Effector memory CD4-positive, alpha-beta T cell (primary cell): ENCODE results near the gene NAT8L.

Experiments
- DNase-seq, 3 donors: peaks; one replicate each; pipeline ENCODE4 v3.0.0-alpha.2; 2020
- H3K27ac ChIP-seq: 2 replicates; pipeline ENCODE4 v1.7.0; 2013; ENCODE audit warnings: mild to moderate bottlenecking, low read length, moderate library complexity; ENCODE audit not compliant: insufficient read depth, poor library complexity, severe bottlenecking
- H3K27me3 ChIP-seq: replicated peaks from 2 replicates; pipeline ENCODE4 v1.7.0; 2013; ENCODE audit warnings: mild to moderate bottlenecking, low read length; ENCODE audit not compliant: insufficient read depth, control insufficient read depth, poor library complexity, severe bottlenecking
- H3K36me3 ChIP-seq: 2 replicates; pipeline ENCODE4 v1.7.0; 2013; ENCODE audit warnings: mild to moderate bottlenecking, low read length, moderate library complexity; ENCODE audit not compliant: control insufficient read depth, insufficient read depth
- H3K4me1 ChIP-seq: 2 replicates; pipeline ENCODE4 v1.7.0; 2013; ENCODE audit warnings: low read length, mild to moderate bottlenecking; ENCODE audit not compliant: control insufficient read depth, insufficient read depth, poor library complexity, severe bottlenecking
- H3K4me3 ChIP-seq: 2 replicates; pipeline ENCODE4 v1.7.0; 2013; ENCODE audit warnings: low read length, low read depth, mild to moderate bottlenecking; ENCODE audit not compliant: insufficient read depth, poor library complexity, severe bottlenecking
- H3K9me3 ChIP-seq: 2 replicates; pipeline ENCODE4 v1.7.0; 2013; ENCODE audit warnings: mild to moderate bottlenecking, low read length, moderate library complexity; ENCODE audit not compliant: control insufficient read depth

NAT8L gene

DNA sequence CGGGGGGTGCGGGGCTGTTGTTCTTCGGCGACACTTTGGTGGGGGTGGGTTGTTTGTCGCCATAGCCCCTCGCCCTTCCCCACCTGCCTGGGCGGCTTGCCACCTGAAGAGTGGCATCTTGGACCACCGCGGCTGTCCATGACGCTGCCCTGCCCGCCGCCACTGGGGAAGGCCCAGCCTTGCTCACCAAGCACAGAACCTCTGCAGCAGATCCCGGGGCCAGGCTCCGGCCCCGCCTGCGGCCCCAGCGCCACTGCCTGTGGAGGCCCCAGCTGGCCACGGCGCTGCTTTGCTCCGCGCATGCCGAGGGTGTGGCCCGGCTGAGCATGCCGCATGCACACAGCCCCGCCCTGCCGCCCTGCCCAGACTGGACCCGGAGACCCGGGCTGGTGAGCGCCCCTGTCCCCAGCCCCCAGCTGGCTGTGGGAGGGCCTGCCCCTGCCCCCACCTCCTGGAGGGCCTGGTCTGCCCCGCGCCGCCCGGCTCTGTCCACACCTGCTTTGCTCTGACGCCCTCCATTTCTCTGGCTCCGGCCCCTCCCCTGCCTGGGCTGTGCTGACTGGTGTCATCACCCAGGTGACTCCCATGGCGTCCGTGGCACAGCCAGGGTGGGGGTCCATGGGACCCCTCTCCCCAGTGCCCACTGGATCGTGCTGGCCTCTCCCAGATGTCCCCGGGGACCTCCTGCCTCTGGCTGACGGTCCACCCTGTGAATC is 5.3 kb downstream of the NAT8L start:
- Histone ChIP-seq H3K27me3 (peaks cover 13% of the 10 kb centered on the region), H3K9me3 (no peaks in the 10 kb centered on the region), H3K36me3 (no peaks in the 10 kb centered on the region), H3K4me3 (no peak overlapping the region), H3K4me1 (no peaks in the 10 kb centered on the region), H3K27ac (no peak overlapping the region)
- no peak for DNase-seq

DNA sequence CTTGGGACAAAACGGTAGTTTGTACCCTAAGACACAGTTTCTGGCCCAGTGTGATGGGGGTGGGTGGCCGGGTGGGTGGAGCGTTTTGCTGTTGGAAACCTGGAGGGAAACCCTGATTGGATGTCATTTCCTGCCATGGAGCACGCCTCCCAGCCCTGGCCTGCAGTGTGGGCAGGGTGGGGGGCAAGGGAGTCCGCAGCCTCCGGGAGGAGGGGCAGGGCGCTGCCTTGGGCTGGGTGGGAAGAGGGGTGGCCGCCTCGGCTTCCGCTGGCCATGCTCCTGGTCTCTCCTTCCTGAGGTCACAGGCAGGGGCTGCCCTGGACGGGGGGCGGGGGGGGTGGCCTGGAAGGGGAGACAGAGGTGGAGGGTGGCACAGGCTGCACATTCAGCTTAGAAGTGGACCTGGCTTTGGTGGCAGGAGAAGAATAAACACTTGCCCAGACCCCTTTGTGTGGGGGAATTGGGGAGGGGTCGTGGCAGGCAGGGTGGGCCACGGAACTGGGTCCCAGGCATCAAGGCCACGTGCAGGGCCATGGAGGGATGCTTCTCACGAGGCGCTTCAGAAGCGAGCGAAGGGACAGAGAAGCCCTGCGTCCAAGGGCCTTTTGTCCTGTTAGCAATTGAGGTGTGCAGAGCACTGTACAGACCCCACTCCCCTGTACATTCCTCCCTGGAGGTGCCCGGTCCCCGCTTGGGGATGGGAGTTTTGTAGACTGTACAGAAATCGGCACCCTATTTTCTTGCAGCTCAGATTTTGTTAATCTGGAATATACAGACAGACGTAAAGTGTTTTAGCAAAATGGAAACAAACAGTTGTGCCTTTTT is 6.2 kb downstream of the NAT8L start:
- H3K4me1 ChIP-seq, result no peaks in the 10 kb centered on the region
- H3K4me3 ChIP-seq, result no peak overlapping the region
- no peak overlapping the region for H3K27ac ChIP-seq
- no peaks in the 10 kb centered on the region for H3K36me3 ChIP-seq
- DNase-seq, result no peak
- peaks cover 9% of the 10 kb centered on the region for H3K27me3 ChIP-seq
- no peaks in the 10 kb centered on the region for H3K9me3 ChIP-seq

DNA sequence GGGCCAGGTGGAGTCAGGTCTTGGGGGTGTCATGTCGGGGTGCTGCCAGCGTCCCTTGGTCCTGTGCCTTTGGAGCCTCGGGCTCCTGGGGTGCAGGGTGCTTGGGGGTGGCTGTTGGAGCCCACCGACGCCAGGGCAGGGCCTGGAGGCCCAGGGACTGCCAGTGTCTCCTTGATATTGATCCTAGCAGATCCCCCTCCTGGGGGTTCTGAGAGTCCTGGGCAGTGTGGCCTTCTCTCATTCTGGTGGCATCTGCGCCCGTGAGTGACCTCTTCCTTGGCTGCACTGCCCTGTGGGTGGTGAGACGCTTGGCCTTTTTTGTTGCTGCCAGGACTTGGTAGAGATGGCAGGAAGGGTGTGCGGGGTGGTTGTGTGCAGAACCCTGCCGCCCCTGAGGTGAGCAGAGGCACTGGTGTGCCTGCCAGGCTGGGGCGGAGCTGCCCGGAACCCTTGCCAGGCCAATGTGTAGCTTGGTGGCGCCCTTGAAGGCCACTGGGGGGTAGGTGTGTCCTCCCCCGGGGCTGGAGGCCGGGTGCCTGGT is 7.0 kb downstream of the NAT8L start:
- H3K9me3 ChIP-seq, result no peaks in the 10 kb centered on the region
- H3K36me3 ChIP-seq, result no peaks in the 10 kb centered on the region
- no peak overlapping the region for H3K27ac ChIP-seq
- H3K4me1 ChIP-seq, result no peaks in the 10 kb centered on the region
- DNase-seq, result no peak
- H3K4me3 ChIP-seq, result no peak overlapping the region
- peaks cover under 1% of the 10 kb centered on the region for H3K27me3 ChIP-seq

- Histone ChIP-seq H3K36me3 (no peaks in the 10 kb centered on the region), H3K9me3 (no peaks in the 10 kb centered on the region), H3K27ac (no peak overlapping the region), H3K4me3 (no peak overlapping the region), H3K4me1 (no peaks in the 10 kb centered on the region), H3K27me3 (no peaks in the 10 kb centered on the region)
- DNase-seq, result no peak
Measured at GRCh38 chr4:2066571-2067445, 7.7 kb downstream of the NAT8L start.

- no peaks in the 10 kb centered on the region for H3K4me1 ChIP-seq
- H3K4me3 ChIP-seq, result no peak overlapping the region
Measured at GRCh38 chr4:2067446-2068197, 8.5 kb downstream of the NAT8L start.

DNA sequence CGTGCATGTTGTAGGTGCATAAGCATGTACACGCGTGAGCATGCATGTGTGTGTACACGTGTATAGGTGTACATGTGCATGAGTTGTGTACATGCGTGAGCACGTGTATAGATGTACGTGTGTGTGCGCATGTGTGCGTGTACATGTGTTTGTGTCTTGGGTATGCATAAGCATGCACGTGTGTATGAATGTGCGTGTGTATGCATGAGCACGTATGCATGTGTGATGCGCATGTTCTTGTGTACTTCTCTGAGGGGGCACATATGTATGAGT is 9.0 kb downstream of the NAT8L start:
- H3K27ac ChIP-seq, result no peak overlapping the region
- H3K4me3 ChIP-seq, result no peak overlapping the region
- H3K9me3 ChIP-seq, result no peaks in the 10 kb centered on the region
- H3K27me3 ChIP-seq, result no peaks in the 10 kb centered on the region
- DNase-seq, result no peak
- no peaks in the 10 kb centered on the region for H3K36me3 ChIP-seq
- H3K4me1 ChIP-seq, result no peaks in the 10 kb centered on the region

More at GRCh38 chr4:2067446-2068197, 8.5 kb downstream of the NAT8L start:
- DNase-seq, result no peak
- H3K27ac ChIP-seq, result no peak overlapping the region
- H3K9me3 ChIP-seq, result no peaks in the 10 kb centered on the region
- no peaks in the 10 kb centered on the region for H3K36me3 ChIP-seq
- no peaks in the 10 kb centered on the region for H3K27me3 ChIP-seq

DNA sequence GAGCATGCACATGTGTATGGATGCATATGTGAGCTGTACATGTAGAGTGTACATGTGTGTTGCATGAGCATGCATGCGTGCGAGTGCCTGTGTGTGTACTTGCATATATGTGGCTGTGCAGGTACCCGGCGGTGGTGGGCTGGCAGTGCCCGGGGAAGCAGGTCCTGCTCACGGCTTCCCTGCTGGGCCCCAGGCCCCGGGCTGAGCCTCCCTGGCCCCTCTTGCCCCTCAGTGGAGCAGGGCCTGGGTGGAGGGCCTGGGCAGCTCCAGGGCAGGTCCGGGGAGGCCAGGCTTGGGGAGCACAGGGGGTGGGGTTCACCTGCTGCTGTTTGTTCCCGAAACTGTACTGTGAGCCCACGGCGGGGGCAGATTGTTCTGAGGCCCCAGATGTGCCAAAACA is 9.4 kb downstream of the NAT8L start:
- no peaks in the 10 kb centered on the region for H3K4me1 ChIP-seq
- no peaks in the 10 kb centered on the region for H3K27me3 ChIP-seq
- no peak overlapping the region for H3K4me3 ChIP-seq
- no peak overlapping the region for H3K27ac ChIP-seq
- H3K36me3 ChIP-seq, result no peaks in the 10 kb centered on the region
- no peak for DNase-seq
- no peaks in the 10 kb centered on the region for H3K9me3 ChIP-seq

- H3K27me3 ChIP-seq, result no peaks in the 10 kb centered on the region
- no peak for DNase-seq
Measured at GRCh38 chr4:2069161-2069971, 10.2 kb downstream of the NAT8L start.

GRCh38 chr4:2069986-2070385 is 10.9 kb downstream of the NAT8L start:
- Histone ChIP-seq H3K4me3 (no peak overlapping the region), H3K27ac (no peak overlapping the region), H3K9me3 (no peaks in the 10 kb centered on the region), H3K36me3 (no peaks in the 10 kb centered on the region), H3K4me1 (no peaks in the 10 kb centered on the region), H3K27me3 (no peaks in the 10 kb centered on the region)
- no peak for DNase-seq

More at GRCh38 chr4:2069161-2069971, 10.2 kb downstream of the NAT8L start:
- H3K9me3 ChIP-seq, result no peaks in the 10 kb centered on the region
- H3K4me1 ChIP-seq, result no peaks in the 10 kb centered on the region
- H3K36me3 ChIP-seq, result no peaks in the 10 kb centered on the region
- no peak overlapping the region for H3K27ac ChIP-seq
- H3K4me3 ChIP-seq, result no peak overlapping the region
